Measurements from ENCODE around the gene ITGB3.
A peak's percentile ranks its signal among the peaks of the same experiment; 100 is the strongest.

ITGB3 gene

DNA sequence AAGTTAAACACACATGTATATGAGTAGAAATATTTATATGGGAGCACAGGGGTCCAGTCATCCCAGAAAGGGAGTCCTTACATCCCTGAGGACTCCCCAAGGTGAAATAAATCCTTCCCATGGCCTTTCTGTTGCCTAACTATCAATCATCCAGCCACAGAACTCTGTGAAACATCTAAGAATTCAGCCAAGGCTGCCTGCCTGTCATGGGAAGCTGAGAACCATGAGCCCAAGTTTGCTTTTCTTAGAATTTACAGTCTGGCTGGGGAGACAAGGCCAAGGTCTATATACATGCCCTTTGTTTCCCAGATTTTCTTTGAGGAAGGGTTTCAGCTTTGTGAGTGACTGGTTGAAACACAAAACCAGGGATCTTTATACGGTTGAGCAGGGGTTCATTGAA, 28.7 kb upstream of the ITGB3 start:
- Histone ChIP-seq H3K36me3 (ENCODE audit: control insufficient read depth, insufficient read depth, low read length) (no peaks in the 10 kb centered on the region), H3K27me3 (replicated peaks; ENCODE audit: control insufficient read depth, insufficient read depth, low read length) (no peaks in the 10 kb centered on the region), H3K4me3 (replicated peaks; ENCODE audit: low read depth, low read length) (no peak overlapping the region)
- TF ChIP-seq, protein P1, sequence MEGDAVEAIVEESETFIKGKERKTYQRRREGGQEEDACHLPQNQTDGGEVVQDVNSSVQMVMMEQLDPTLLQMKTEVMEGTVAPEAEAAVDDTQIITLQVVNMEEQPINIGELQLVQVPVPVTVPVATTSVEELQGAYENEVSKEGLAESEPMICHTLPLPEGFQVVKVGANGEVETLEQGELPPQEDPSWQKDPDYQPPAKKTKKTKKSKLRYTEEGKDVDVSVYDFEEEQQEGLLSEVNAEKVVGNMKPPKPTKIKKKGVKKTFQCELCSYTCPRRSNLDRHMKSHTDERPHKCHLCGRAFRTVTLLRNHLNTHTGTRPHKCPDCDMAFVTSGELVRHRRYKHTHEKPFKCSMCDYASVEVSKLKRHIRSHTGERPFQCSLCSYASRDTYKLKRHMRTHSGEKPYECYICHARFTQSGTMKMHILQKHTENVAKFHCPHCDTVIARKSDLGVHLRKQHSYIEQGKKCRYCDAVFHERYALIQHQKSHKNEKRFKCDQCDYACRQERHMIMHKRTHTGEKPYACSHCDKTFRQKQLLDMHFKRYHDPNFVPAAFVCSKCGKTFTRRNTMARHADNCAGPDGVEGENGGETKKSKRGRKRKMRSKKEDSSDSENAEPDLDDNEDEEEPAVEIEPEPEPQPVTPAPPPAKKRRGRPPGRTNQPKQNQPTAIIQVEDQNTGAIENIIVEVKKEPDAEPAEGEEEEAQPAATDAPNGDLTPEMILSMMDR (IDR thresholded peaks at IDR 0.05; ENCODE audit: insufficient read depth, low read length, poor library complexity, severe bottlenecking) = no peak
- no peak for DNase-seq (ENCODE audit: extremely low read depth, insufficient read length)

DNA sequence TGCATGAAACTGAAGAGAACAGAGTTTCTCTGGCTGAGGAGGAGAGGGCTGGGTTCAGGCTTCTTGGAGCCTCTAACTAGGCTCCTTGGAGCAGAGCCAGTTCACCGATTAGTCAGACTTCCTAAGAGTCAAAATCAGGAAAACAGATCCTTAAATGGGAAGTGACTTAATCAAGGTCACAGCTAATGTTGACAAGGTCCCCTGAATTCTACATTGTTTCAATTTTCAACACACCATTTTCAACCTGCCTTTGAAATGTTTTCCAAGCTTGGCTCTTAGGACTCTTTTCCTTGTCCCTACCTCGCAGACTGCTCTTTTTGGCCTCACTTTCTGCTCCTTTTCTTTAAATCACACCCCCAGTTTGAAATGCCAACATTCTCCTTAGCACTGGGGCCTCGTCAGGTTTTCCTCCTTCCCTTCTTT, 28.2 kb upstream of the ITGB3 start:
- TF ChIP-seq, protein P1 (IDR thresholded peaks at IDR 0.05; ENCODE audit: insufficient read depth, low read length, poor library complexity, severe bottlenecking) = no peak
- Histone ChIP-seq H3K4me3 (replicated peaks; ENCODE audit: low read depth, low read length) (no peak overlapping the region), H3K27me3 (replicated peaks; ENCODE audit: control insufficient read depth, insufficient read depth, low read length) (no peaks in the 10 kb centered on the region), H3K36me3 (ENCODE audit: control insufficient read depth, insufficient read depth, low read length) (no peaks in the 10 kb centered on the region)
- no peak for DNase-seq (ENCODE audit: extremely low read depth, insufficient read length)

DNA sequence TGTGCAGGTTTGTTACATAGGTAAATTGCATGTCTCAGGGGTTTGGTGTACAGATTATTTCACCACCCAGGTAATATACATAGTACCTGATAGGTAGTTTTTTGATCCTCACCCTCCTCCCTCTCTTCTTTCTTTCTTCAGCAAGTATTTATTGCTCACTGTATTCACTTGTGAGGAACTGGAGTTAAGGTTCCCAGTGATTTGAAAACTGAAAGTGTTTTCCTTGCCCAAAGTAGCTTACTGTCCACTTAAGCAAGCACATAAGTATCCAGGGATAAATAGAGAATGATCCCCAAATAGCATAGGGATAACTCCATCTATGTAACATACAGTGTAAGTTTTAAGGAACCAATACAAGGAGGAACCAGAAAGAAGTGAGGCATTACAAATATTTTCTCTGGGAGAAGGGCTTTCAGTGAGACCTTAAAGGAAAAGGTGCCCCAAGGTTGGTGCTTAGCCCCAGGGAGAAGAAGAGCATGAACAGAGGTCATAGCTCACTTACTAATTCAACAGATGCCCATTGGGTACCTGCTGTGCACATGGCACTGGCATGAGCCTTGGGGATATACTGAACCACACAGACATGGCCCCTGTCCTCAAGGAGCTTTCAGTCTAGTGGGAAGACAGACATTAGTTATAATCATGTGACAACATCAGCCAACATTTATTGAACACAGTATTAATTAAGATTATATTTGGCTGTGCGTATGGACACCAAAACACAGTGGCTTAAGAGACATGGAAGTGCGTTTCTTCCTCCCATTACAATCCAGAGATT, 27.5 kb upstream of the ITGB3 start:
- H3K27me3 ChIP-seq (replicated peaks; ENCODE audit: control insufficient read depth, insufficient read depth, low read length) = no peaks in the 10 kb centered on the region
- DNase-seq (ENCODE audit: extremely low read depth, insufficient read length) = no peak
- H3K36me3 ChIP-seq (ENCODE audit: control insufficient read depth, insufficient read depth, low read length) = no peaks in the 10 kb centered on the region
- TF ChIP-seq, protein P1 (IDR thresholded peaks at IDR 0.05; ENCODE audit: insufficient read depth, low read length, poor library complexity, severe bottlenecking) = no peak
- no peak overlapping the region for H3K4me3 ChIP-seq (replicated peaks; ENCODE audit: low read depth, low read length)

DNA sequence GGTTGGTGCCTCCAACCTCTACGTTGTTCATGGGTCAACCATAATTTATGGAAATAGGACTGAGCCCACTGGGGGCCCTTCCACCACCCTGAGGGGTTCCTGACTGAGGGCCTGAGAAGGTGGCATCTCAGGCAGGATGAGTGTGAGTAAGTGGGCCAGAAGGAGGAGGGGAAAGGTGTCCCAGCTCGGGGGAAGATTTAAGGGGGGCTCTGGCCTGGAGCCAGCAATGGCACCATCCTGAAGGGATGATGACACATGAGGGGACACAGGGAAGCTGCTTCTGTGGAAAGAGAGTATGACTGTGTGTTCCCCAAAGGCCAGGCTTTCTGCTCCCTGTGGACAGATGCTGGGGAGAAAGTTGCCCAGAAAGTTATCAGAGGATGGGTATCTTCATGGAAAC, 25.8 kb upstream of the ITGB3 start:
- H3K36me3 ChIP-seq (ENCODE audit: control insufficient read depth, insufficient read depth, low read length) = no peaks in the 10 kb centered on the region
- no peaks in the 10 kb centered on the region for H3K27me3 ChIP-seq (replicated peaks; ENCODE audit: control insufficient read depth, insufficient read depth, low read length)
- TF ChIP-seq, protein P1 (IDR thresholded peaks at IDR 0.05; ENCODE audit: insufficient read depth, low read length, poor library complexity, severe bottlenecking) = no peak
- DNase-seq (ENCODE audit: extremely low read depth, insufficient read length) = no peak
- H3K4me3 ChIP-seq (replicated peaks; ENCODE audit: low read depth, low read length) = no peak overlapping the region

DNA sequence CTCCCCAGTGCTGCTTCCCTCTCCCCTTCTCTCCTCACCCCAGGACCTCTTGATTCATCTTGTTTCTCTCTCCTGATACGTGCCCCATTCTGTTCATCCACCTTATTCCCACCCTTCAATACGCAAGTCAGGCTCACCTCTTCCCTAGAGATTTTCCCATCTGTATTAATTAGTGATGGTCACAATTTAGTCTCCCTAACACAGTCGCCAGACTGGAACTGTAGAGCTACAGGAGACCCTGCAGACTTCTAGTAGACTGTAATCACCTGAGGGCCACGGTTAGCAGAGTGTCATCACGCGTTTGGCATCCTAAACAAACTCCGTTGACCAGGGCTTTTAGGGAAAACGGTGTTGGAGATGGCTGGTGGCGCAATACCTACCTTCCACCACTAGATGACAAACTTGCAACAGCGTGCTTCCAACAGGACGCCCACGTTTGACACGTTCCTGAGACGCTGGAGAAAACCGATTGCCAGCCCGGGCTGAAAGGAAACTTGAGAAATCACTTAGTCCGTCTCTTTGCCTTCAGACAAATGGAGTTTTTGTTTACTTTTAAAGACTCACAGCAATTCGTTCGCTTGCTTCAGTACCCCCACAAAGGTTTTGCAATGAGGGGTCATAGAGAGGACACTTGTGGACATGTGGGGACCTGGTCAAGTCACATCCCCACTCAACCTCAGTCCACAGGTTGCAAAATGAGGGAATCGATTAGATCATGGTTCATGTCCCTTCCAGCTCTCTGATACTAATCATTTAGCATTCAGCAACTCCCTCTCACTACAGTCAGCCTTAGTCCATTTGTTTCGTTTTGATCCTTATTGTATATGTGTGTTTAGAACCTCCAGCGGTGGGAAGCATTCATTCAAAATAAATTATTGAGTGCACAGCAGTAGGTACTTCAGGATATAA, 23.8 kb upstream of the ITGB3 start:
- DNase-seq (ENCODE audit: extremely low read depth, insufficient read length) = no peak
- peak overlapping the region; percentile 26 for H3K4me3 ChIP-seq (replicated peaks; ENCODE audit: low read depth, low read length)

More for the DNA sequence above, 23.8 kb upstream of the ITGB3 start:
- H3K36me3 ChIP-seq (ENCODE audit: control insufficient read depth, insufficient read depth, low read length) = no peaks in the 10 kb centered on the region
- TF ChIP-seq, protein P1 (IDR thresholded peaks at IDR 0.05; ENCODE audit: insufficient read depth, low read length, poor library complexity, severe bottlenecking) = peak; percentile 99
- no peaks in the 10 kb centered on the region for H3K27me3 ChIP-seq (replicated peaks; ENCODE audit: control insufficient read depth, insufficient read depth, low read length)
